SK-N-SH treated with all-trans-retinoic acid at 6 μM for 48 hours (cell line): Measurements from ENCODE around the gene INSM1.

Experiments
- ATAC-seq: fragments of 200-7000 bp; cut with Tn5 transposase; 3 replicates; pipeline ENCODE4 v1.9.1; 2020; ENCODE audit warnings: mild to moderate bottlenecking, moderate library complexity
- ARNTL ChIP-seq: fragments of 450-650 bp; formaldehyde crosslinking; IDR thresholded peaks from 2 replicates; pipeline ENCODE4 v1.5.0; 2020; ENCODE audit warnings: low read depth, mild to moderate bottlenecking, moderate library complexity, borderline replicate concordance
- BACH2 ChIP-seq: fragments of 250-450 bp; sonication (Bioruptor Pico); IDR thresholded peaks from 2 replicates; pipeline ENCODE4 v1.9.0; 2021; ENCODE audit warnings: mild to moderate bottlenecking, borderline replicate concordance
- CSDC2 ChIP-seq: fragments of 250-450 bp; sonication (Bioruptor Pico); IDR thresholded peaks from 2 replicates; pipeline ENCODE4 v1.5.0; 2020; ENCODE audit warnings: mild to moderate bottlenecking, moderate library complexity
- CSRNP3 ChIP-seq: fragments of 250-450 bp; sonication (Bioruptor Pico); IDR thresholded peaks from 2 replicates; pipeline ENCODE4 v1.5.1; 2021; ENCODE audit warnings: mild to moderate bottlenecking, moderate library complexity
- ESRRG ChIP-seq: fragments of 250-450 bp; sonication (Bioruptor Pico); IDR thresholded peaks from 2 replicates; pipeline ENCODE4 v1.6.1; 2021; ENCODE audit warnings: mild to moderate bottlenecking
- GLIS3 ChIP-seq: fragments of 250-450 bp; sonication (Bioruptor Pico); IDR thresholded peaks from 2 replicates; pipeline ENCODE4 v1.5.0; 2020; ENCODE audit warnings: mild to moderate bottlenecking, moderate library complexity
- ISL1 ChIP-seq: fragments of 250-450 bp; sonication (Bioruptor Pico); IDR thresholded peaks from 2 replicates; pipeline ENCODE4 v2.1.2; 2022; ENCODE audit warnings: mild to moderate bottlenecking, moderate library complexity
- OSR1 ChIP-seq: fragments of 250-450 bp; sonication (Bioruptor Pico); IDR thresholded peaks from 2 replicates; pipeline ENCODE4 v1.8.0; 2022; ENCODE audit warnings: moderate library complexity, mild to moderate bottlenecking, inconsistent platforms
- POU6F1 ChIP-seq: fragments of 250-450 bp; sonication (Bioruptor Pico); IDR thresholded peaks from 2 replicates; pipeline ENCODE4 v1.8.0; 2021; ENCODE audit warnings: low read depth, mild to moderate bottlenecking, moderate library complexity, borderline replicate concordance
- PPARA ChIP-seq: fragments of 250-450 bp; sonication (Bioruptor Pico); IDR thresholded peaks from 2 replicates; pipeline ENCODE4 v1.5.0; 2020; ENCODE audit warnings: mild to moderate bottlenecking, borderline replicate concordance
- RARB ChIP-seq: fragments of 250-450 bp; sonication (Bioruptor Pico); IDR thresholded peaks from 2 replicates; pipeline ENCODE4 v1.8.0; 2021; ENCODE audit warnings: mild to moderate bottlenecking, moderate library complexity
- TCF4 ChIP-seq: fragments of 250-450 bp; sonication (Bioruptor Pico); IDR thresholded peaks from 2 replicates; pipeline ENCODE4 v1.8.0; 2021; ENCODE audit warnings: mild to moderate bottlenecking, moderate library complexity, borderline replicate concordance
- TOX ChIP-seq: fragments of 250-450 bp; sonication (Bioruptor Pico); IDR thresholded peaks from 2 replicates; pipeline ENCODE4 v1.8.0; 2021; ENCODE audit warnings: mild to moderate bottlenecking, moderate library complexity, borderline replicate concordance
- TSHZ2 ChIP-seq: fragments of 250-450 bp; sonication (Bioruptor Pico); IDR thresholded peaks from 2 replicates; pipeline ENCODE4 v1.5.0; 2020; ENCODE audit warnings: mild to moderate bottlenecking, moderate library complexity
- ZFP3 ChIP-seq: fragments of 250-450 bp; sonication (Bioruptor Pico); IDR thresholded peaks from 2 replicates; pipeline ENCODE4 v1.5.0; 2020; ENCODE audit warnings: mild to moderate bottlenecking, moderate library complexity
- ZFP30 ChIP-seq: fragments of 450-650 bp; formaldehyde crosslinking; IDR thresholded peaks from 2 replicates; pipeline ENCODE4 v1.5.0; 2022; ENCODE audit warnings: mild to moderate bottlenecking, moderate library complexity
- ZNF565 ChIP-seq: fragments of 450-650 bp; formaldehyde crosslinking; conservative IDR thresholded peaks from 2 replicates; pipeline ENCODE4 v1.5.0; 2020; ENCODE audit warnings: low read depth, mild to moderate bottlenecking, moderate library complexity
- ZNF70 ChIP-seq: fragments of 450-650 bp; formaldehyde crosslinking; IDR thresholded peaks from 2 replicates; pipeline ENCODE4 v1.5.0; 2020; ENCODE audit warnings: mild to moderate bottlenecking, moderate library complexity
- TF ChIP-seq, protein P1 (sequence below): fragments of 250-450 bp; sonication (Bioruptor Pico); IDR thresholded peaks from 2 replicates; pipeline ENCODE4 v1.5.1; 2020; ENCODE audit warnings: low read depth, mild to moderate bottlenecking, moderate library complexity
- TF ChIP-seq, protein P2 (sequence below): fragments of 250-450 bp; sonication (Bioruptor Pico); IDR thresholded peaks from 2 replicates; pipeline ENCODE4 v1.8.0; 2020; ENCODE audit warnings: mild to moderate bottlenecking, moderate library complexity, borderline replicate concordance

Gene INSM1

GRCh38 chr20:20401991-20402390, 34.1 kb downstream of the INSM1 start:
- TF ChIP-seq TOX = no peak
- TF ChIP-seq OSR1 (CRISPR knock-in tag) = no peak
- TF ChIP-seq ZNF565 (CRISPR knock-in tag) = no peak
- TF ChIP-seq, protein P1, sequence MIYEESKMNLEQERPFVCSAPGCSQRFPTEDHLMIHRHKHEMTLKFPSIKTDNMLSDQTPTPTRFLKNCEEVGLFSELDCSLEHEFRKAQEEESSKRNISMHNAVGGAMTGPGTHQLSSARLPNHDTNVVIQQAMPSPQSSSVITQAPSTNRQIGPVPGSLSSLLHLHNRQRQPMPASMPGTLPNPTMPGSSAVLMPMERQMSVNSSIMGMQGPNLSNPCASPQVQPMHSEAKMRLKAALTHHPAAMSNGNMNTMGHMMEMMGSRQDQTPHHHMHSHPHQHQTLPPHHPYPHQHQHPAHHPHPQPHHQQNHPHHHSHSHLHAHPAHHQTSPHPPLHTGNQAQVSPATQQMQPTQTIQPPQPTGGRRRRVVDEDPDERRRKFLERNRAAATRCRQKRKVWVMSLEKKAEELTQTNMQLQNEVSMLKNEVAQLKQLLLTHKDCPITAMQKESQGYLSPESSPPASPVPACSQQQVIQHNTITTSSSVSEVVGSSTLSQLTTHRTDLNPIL (CRISPR knock-in tag) = no peak
- no peak for TF ChIP-seq ZFP3 (CRISPR knock-in tag)
- TF ChIP-seq ARNTL (CRISPR knock-in tag) = no peak
- no peak for TF ChIP-seq CSDC2
- TF ChIP-seq, all 23 proteins: peak for 0
- ATAC-seq = no peak

GRCh38 chr20:20404633-20405032, 36.7 kb downstream of the INSM1 start:
- TF ChIP-seq ZFP3 (CRISPR knock-in tag) (no peak), GLIS3 (CRISPR knock-in tag) (no peak), PPARA (no peak), RARB (CRISPR knock-in tag) (no peak), TOX (no peak), OSR1 (CRISPR knock-in tag) (no peak), ESRRG (no peak), ZNF70 (CRISPR knock-in tag) (no peak), ZNF565 (CRISPR knock-in tag) (no peak), BACH2 (CRISPR knock-in tag) (no peak), ARNTL (CRISPR knock-in tag) (no peak), POU6F1 (CRISPR knock-in tag) (no peak), CSRNP3 (CRISPR knock-in tag) (no peak), ISL1 (CRISPR knock-in tag) (no peak), TSHZ2 (CRISPR knock-in tag) (no peak), TCF4 (CRISPR knock-in tag) (no peak)
- TF ChIP-seq, protein P1 (CRISPR knock-in tag) = no peak
- TF ChIP-seq, protein P2, sequence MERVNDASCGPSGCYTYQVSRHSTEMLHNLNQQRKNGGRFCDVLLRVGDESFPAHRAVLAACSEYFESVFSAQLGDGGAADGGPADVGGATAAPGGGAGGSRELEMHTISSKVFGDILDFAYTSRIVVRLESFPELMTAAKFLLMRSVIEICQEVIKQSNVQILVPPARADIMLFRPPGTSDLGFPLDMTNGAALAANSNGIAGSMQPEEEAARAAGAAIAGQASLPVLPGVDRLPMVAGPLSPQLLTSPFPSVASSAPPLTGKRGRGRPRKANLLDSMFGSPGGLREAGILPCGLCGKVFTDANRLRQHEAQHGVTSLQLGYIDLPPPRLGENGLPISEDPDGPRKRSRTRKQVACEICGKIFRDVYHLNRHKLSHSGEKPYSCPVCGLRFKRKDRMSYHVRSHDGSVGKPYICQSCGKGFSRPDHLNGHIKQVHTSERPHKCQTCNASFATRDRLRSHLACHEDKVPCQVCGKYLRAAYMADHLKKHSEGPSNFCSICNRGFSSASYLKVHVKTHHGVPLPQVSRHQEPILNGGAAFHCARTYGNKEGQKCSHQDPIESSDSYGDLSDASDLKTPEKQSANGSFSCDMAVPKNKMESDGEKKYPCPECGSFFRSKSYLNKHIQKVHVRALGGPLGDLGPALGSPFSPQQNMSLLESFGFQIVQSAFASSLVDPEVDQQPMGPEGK (CRISPR knock-in tag) = no peak
- no peak for ATAC-seq

- no peak for ATAC-seq
- TF ChIP-seq ZFP30 (CRISPR knock-in tag) (no peak), POU6F1 (CRISPR knock-in tag) (no peak), RARB (CRISPR knock-in tag) (no peak), TSHZ2 (CRISPR knock-in tag) (no peak), TOX (no peak), ARNTL (CRISPR knock-in tag) (no peak)
- TF ChIP-seq, protein P2 (CRISPR knock-in tag) = no peak
Observed at GRCh38 chr20:20405623-20406022, 37.7 kb downstream of the INSM1 start.
